OCI-LY1 (cell line): ENCODE measurements around the gene NOTUM.

Experiments used
- CTCF ChIP-seq: fragments of 200-600 bp; sonication (generic), shearing (Covaris generic); IDR thresholded peaks from 2 replicates; pipeline ENCODE4 v1.5.1; 2017; ENCODE audit warnings: mild to moderate bottlenecking, antibody characterized with exemption, low read length, moderate library complexity, mixed read lengths
- EZH2 ChIP-seq: fragments of 200-600 bp; sonication (generic), shearing (Covaris generic); IDR thresholded peaks from 2 replicates; pipeline ENCODE4 v1.8.0; 2017; ENCODE audit warnings: borderline replicate concordance, mixed run types, mild to moderate bottlenecking, antibody characterized with exemption, low read length, moderate library complexity, mixed read lengths

GRCh38 chr17:81986606-81987005 is 25.6 kb upstream of the NOTUM start:
- TF ChIP-seq CTCF (no peak), EZH2 (no peak)
